Hematopoietic multipotent progenitor cell treated with erythropoietin and hydrocortisone succinate and interleukin-3 and kit ligand, for 17 days (in vitro differentiated cells): Measurements from ENCODE around the gene FOXP1.

Source experiments
- DNase-seq: peaks from one replicate; pipeline ENCODE4 v3.0.0-alpha.2; 2015; ENCODE audit warnings: low spot score

FOXP1 gene

GRCh38 chr3:71586810-71587242 lies 3.3 kb upstream of the FOXP1 start:
- DNase-seq = no peak

- peak; percentile 84 for DNase-seq
Observed at GRCh38 chr3:71585887-71586809, 2.6 kb upstream of the FOXP1 start.

- DNase-seq = peak; percentile 74
Observed at GRCh38 chr3:71585131-71585530, 1.6 kb upstream of the FOXP1 start.

- DNase-seq = peak; percentile 83
Observed at GRCh38 chr3:71584394-71585011, 975 bp upstream of the FOXP1 start.

- DNase-seq = peak; percentile 79
Observed at GRCh38 chr3:71582612-71583565, 639 bp downstream of the FOXP1 start.

GRCh38 chr3:71582036-71582611 lies 1.4 kb downstream of the FOXP1 start:
- no peak for DNase-seq

GRCh38 chr3:71581457-71582035 lies 2.0 kb downstream of the FOXP1 start:
- DNase-seq = peak; percentile 67

GRCh38 chr3:71580636-71581456 lies 2.7 kb downstream of the FOXP1 start:
- peak; percentile 66 for DNase-seq

- peak; percentile 78 for DNase-seq
Observed at GRCh38 chr3:71579935-71580406, 3.6 kb downstream of the FOXP1 start.

- no peak for DNase-seq
Observed at GRCh38 chr3:71579326-71579934, 4.1 kb downstream of the FOXP1 start.

- DNase-seq = peak; percentile 46
Observed at GRCh38 chr3:71578054-71578751, 5.3 kb downstream of the FOXP1 start.

- no peak for DNase-seq
Observed at GRCh38 chr3:71577011-71577410, 6.5 kb downstream of the FOXP1 start.

- no peak for DNase-seq
Observed at GRCh38 chr3:71575433-71575832, 8.1 kb downstream of the FOXP1 start.

- DNase-seq = no peak
Observed at GRCh38 chr3:71573181-71573580, 10.3 kb downstream of the FOXP1 start.

GRCh38 chr3:71570546-71570945 lies 13.0 kb downstream of the FOXP1 start:
- DNase-seq = no peak

GRCh38 chr3:71568207-71568606 lies 15.3 kb downstream of the FOXP1 start:
- no peak for DNase-seq

GRCh38 chr3:71566776-71567175 lies 16.8 kb downstream of the FOXP1 start:
- DNase-seq = no peak

- no peak for DNase-seq
Observed at GRCh38 chr3:71565976-71566375, 17.6 kb downstream of the FOXP1 start.

- DNase-seq = no peak
Observed at GRCh38 chr3:71565316-71565715, 18.2 kb downstream of the FOXP1 start.
